Suprapubic skin (tissue), 4 donors: Measurements from ENCODE around the gene AQP5. TPM values are rescaled to one million over a fixed set of nuclear protein-coding genes. Genes with fewer than 3 reads are reported as not detected.

Experiments used
- DNase-seq, 2 donors: peaks; one replicate each; pipeline ENCODE4 v3.0.0-alpha.2; 2019; ENCODE audit warnings: low spot score in 2 of 2
- H3K27ac ChIP-seq: fragments of 200-600 bp; sonication (generic); one replicate; pipeline ENCODE4 v1.5.1; 2019
- H3K27me3 ChIP-seq: fragments of 200-600 bp; sonication (generic); one replicate; pipeline ENCODE4 v1.5.1; 2019
- H3K36me3 ChIP-seq: fragments of 200-600 bp; sonication (generic); one replicate; pipeline ENCODE4 v1.5.1; 2019
- H3K4me1 ChIP-seq: fragments of 200-600 bp; sonication (generic); one replicate; pipeline ENCODE4 v1.5.1; 2019
- H3K4me3 ChIP-seq: fragments of 200-600 bp; sonication (generic); one replicate; pipeline ENCODE4 v1.5.1; 2019; ENCODE audit warnings: mild to moderate bottlenecking
- H3K9me3 ChIP-seq: fragments of 200-600 bp; sonication (generic); one replicate; pipeline ENCODE4 v1.5.1; 2019
- EP300 ChIP-seq: sonication (generic); formaldehyde crosslinking; IDR thresholded peaks from one replicate; pipeline ENCODE4 v1.6.1; 2017; ENCODE audit warnings: antibody characterized with exemption
- POLR2A ChIP-seq, 2 donors: fragments of 450-650 bp; IDR thresholded peaks; one replicate each; pipeline ENCODE4 v1.6.1; 2017; ENCODE audit warnings: antibody characterized with exemption in 2 of 2, mild to moderate bottlenecking in 2 of 2, moderate library complexity in 2 of 2
- POLR2AphosphoS5 ChIP-seq, 3 donors: sonication (generic); formaldehyde crosslinking; IDR thresholded peaks; one replicate each; pipeline ENCODE4 v1.6.1; 2017; ENCODE audit warnings: antibody characterized with exemption in 3 of 3
- whole genome bisulfite sequencing: methylation state at CpG from one replicate; pipeline ENCODE4 v1.1.5; 2018; 5-methylcytosine and 5-hydroxymethylcytosine counted together
- total RNA-seq, 4 donors: library from RNA; depleted of rRNA; stranded (reverse); fragments of >200 nt; gene quantifications; one replicate each; pipeline ENCODE4 v1.1.0, GENCODE V29; 2016
- TF ChIP-seq, protein P1 (sequence below), 2 donors: fragments of 200-600 bp in 1 of 2; fragments of 450-650 bp in 1 of 2; sonication (generic) in 1 of 2; IDR thresholded peaks; one replicate each; pipeline ENCODE4 v1.5.1; 2016 to 2019; ENCODE audit warnings: antibody characterized with exemption in 2 of 2, mild to moderate bottlenecking in 1 of 2, moderate library complexity in 1 of 2

The AQP5 gene
- total RNA-seq, 4 donors from 2014 or later, result 128 to 258 (median 196) TPM

DNA sequence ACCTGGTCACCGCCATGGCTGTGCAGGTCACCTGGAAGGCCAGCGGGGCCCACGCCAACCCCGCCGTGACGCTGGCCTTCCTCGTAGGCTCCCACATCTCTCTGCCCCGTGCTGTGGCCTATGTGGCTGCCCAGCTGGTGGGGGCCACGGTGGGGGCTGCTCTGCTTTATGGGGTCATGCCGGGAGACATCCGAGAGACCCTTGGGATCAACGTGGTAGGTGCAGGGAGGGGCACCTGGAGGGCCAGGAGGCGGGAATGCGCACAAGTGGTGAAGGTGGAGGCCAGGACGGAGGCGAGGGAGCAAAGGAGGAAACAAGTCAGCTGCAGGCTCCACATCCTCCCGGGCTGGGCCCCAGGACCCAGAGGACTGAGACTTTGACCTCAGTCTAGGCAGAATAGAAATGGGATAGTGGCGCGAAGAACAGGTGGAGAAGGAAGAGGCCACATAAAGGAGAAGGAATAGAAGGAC is 11.7 kb downstream of the AQP5 start:
- Histone ChIP-seq H3K36me3 (no peaks in the 10 kb centered on the region), H3K27ac (no peak overlapping the region), H3K4me1 (peaks cover 8% of the 10 kb centered on the region), H3K9me3 (no peaks in the 10 kb centered on the region), H3K4me3 (no peak overlapping the region), H3K27me3 (peaks cover 13% of the 10 kb centered on the region)
- TF ChIP-seq POLR2A (IDR thresholded peaks at IDR 0.05), result no peak
- TF ChIP-seq, protein P1, sequence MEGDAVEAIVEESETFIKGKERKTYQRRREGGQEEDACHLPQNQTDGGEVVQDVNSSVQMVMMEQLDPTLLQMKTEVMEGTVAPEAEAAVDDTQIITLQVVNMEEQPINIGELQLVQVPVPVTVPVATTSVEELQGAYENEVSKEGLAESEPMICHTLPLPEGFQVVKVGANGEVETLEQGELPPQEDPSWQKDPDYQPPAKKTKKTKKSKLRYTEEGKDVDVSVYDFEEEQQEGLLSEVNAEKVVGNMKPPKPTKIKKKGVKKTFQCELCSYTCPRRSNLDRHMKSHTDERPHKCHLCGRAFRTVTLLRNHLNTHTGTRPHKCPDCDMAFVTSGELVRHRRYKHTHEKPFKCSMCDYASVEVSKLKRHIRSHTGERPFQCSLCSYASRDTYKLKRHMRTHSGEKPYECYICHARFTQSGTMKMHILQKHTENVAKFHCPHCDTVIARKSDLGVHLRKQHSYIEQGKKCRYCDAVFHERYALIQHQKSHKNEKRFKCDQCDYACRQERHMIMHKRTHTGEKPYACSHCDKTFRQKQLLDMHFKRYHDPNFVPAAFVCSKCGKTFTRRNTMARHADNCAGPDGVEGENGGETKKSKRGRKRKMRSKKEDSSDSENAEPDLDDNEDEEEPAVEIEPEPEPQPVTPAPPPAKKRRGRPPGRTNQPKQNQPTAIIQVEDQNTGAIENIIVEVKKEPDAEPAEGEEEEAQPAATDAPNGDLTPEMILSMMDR (IDR thresholded peaks at IDR 0.05), result no peak
- no peak for TF ChIP-seq POLR2AphosphoS5 (IDR thresholded peaks at IDR 0.05)
- TF ChIP-seq EP300, result no peak
- no peak for DNase-seq
- WGBS, result 90% methylated on average over 19 of the region's 19 CpGs

DNA sequence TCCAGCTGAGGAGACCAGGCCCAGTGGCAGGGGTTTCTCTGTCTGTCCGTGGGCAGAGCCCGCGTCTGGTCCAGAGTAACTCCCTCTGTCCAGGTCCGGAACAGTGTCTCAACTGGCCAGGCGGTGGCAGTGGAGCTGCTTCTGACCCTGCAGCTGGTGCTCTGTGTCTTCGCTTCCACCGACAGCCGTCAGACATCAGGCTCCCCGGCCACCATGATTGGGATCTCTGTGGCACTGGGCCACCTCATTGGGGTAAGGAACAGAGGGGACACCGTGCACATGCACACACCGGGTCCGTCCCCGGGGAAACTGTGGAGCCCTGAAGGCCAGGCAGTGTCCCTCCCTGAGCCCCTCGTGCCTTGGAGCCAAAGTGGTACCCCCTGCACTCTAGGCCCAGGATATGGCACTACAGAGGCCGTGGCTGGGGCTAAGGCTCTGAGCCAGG is 12.6 kb downstream of the AQP5 start:
- 40% methylated on average over 1 of the region's 15 CpGs for WGBS
- no peak for DNase-seq
- TF ChIP-seq EP300, result no peak
- TF ChIP-seq, protein P1 (IDR thresholded peaks at IDR 0.05), result peak in 1 of 2 donors; percentile 45
- Histone ChIP-seq H3K4me3 (no peak overlapping the region), H3K9me3 (no peaks in the 10 kb centered on the region), H3K27ac (no peak overlapping the region), H3K4me1 (peaks cover 8% of the 10 kb centered on the region), H3K36me3 (no peaks in the 10 kb centered on the region), H3K27me3 (peaks cover 6% of the 10 kb centered on the region)

DNA sequence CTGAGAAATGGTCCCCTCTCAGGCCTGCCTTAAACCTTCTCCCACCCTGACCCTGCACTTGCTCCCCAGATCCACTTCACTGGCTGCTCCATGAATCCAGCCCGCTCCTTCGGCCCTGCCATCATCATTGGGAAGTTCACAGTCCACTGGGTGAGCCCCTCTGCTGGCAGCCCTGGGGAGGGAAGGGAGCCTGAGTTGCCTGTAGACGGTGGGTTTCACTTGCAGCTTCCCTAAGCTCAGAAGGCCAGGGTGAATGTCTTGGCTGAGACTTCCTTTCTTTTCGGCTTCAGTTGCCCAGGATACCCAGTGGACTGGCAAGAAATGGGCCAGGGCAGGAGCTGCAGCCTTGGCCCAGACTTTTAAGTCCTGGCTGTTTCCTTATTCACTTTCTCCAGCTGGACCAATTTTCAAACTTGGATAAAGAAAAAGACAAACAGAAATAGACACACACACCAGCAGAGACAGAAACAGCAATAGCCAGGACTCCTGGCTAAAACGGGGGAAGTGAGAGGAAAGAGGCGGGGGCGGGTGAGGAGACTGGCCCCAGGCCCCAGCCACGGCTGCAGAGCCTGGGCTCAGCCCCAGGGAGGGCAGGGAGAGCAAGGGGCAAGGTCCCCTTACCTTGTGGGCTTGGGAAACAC is 13.1 kb downstream of the AQP5 start:
- Histone ChIP-seq H3K9me3 (no peaks in the 10 kb centered on the region), H3K27me3 (peaks cover under 1% of the 10 kb centered on the region), H3K4me1 (peaks cover 8% of the 10 kb centered on the region), H3K27ac (no peak overlapping the region), H3K36me3 (no peaks in the 10 kb centered on the region), H3K4me3 (no peak overlapping the region)
- no peak for DNase-seq
- TF ChIP-seq POLR2AphosphoS5 (IDR thresholded peaks at IDR 0.05), result no peak
- no peak for TF ChIP-seq POLR2A (IDR thresholded peaks at IDR 0.05)
- TF ChIP-seq EP300, result no peak
- TF ChIP-seq, protein P1 (IDR thresholded peaks at IDR 0.05), result no peak
- 53% methylated on average over 8 of the region's 8 CpGs for WGBS

DNA sequence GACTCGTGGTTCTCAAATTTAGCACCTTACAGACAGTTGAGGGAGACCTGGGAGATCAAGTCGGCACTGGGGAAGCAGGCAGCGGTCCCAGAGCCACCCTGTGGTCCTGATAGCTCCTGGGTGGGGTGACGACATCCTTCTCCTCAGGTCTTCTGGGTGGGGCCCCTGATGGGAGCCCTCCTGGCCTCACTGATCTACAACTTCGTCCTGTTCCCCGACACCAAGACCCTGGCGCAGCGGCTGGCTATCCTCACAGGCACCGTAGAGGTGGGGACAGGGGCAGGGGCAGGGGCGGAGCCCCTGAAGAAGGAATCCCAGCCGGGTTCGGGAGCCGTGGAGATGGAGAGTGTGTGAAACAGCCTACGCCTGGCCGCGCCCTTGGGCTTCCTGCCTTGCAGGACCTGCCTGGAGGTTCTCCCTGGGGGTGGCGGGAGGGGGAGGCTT is 13.7 kb downstream of the AQP5 start:
- WGBS, result 39% methylated on average over 5 of the region's 17 CpGs

DNA sequence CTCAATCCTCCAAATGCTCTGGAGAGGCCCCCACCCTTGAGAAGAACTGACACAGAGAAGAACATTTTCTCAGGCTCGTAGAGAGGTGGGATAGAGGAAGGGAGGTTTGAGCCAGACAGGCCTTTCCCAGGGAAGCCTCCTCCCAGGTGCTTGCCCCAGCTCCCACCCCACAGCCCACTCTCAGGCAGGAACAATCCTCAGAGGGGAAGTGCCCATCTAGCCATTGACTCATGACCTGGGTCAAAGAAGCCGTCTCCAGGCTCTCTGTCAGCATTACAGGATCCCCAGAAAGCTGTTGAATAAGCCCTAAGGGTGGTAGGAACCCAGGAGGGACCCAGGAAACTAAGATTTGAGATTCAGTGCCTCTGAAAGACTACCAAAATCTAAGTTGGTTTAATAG is 14.9 kb downstream of the AQP5 start:
- TF ChIP-seq, protein P1 (IDR thresholded peaks at IDR 0.05), result no peak
- TF ChIP-seq POLR2AphosphoS5 (IDR thresholded peaks at IDR 0.05) (no peak), EP300 (no peak), POLR2A (IDR thresholded peaks at IDR 0.05) (no peak)
- peaks cover 8% of the 10 kb centered on the region for H3K4me1 ChIP-seq
- H3K36me3 ChIP-seq, result no peaks in the 10 kb centered on the region
- H3K27ac ChIP-seq, result no peak overlapping the region
- H3K27me3 ChIP-seq, result no peaks in the 10 kb centered on the region
- no peaks in the 10 kb centered on the region for H3K9me3 ChIP-seq
- no peak for DNase-seq
- 72% methylated on average over 2 of the region's 2 CpGs for WGBS
- H3K4me3 ChIP-seq, result no peak overlapping the region

More for the DNA sequence above, 13.7 kb downstream of the AQP5 start:
- Histone ChIP-seq H3K36me3 (no peaks in the 10 kb centered on the region), H3K27me3 (no peaks in the 10 kb centered on the region), H3K27ac (no peak overlapping the region), H3K9me3 (no peaks in the 10 kb centered on the region), H3K4me1 (peaks cover 8% of the 10 kb centered on the region), H3K4me3 (no peak overlapping the region)
- no peak for DNase-seq
- TF ChIP-seq, protein P1 (IDR thresholded peaks at IDR 0.05), result no peak
- no peak for TF ChIP-seq POLR2AphosphoS5 (IDR thresholded peaks at IDR 0.05)
- no peak for TF ChIP-seq POLR2A (IDR thresholded peaks at IDR 0.05)
- TF ChIP-seq EP300, result no peak
